SK-N-SH treated with all-trans-retinoic acid at 6 μM for 48 hours (cell line): ENCODE measurements around the gene RAB11FIP4.

Experiments
- CREB5 ChIP-seq: fragments of 250-450 bp; sonication (Bioruptor Pico); IDR thresholded peaks from 2 replicates; pipeline ENCODE4 v1.5.1; 2020; ENCODE audit warnings: low read depth, mild to moderate bottlenecking, moderate library complexity
- SNAI2 ChIP-seq: fragments of 250-450 bp; sonication (Bioruptor Pico); IDR thresholded peaks from 2 replicates; pipeline ENCODE4 v1.5.0; 2020; ENCODE audit warnings: mild to moderate bottlenecking, moderate library complexity
- ZC3H10 ChIP-seq: fragments of 250-450 bp; sonication (Bioruptor Pico); IDR thresholded peaks from 2 replicates; pipeline ENCODE4 v1.5.1; 2021; ENCODE audit warnings: mild to moderate bottlenecking, moderate library complexity
- ZFP30 ChIP-seq: fragments of 450-650 bp; formaldehyde crosslinking; IDR thresholded peaks from 2 replicates; pipeline ENCODE4 v1.5.0; 2022; ENCODE audit warnings: mild to moderate bottlenecking, moderate library complexity

DNA sequence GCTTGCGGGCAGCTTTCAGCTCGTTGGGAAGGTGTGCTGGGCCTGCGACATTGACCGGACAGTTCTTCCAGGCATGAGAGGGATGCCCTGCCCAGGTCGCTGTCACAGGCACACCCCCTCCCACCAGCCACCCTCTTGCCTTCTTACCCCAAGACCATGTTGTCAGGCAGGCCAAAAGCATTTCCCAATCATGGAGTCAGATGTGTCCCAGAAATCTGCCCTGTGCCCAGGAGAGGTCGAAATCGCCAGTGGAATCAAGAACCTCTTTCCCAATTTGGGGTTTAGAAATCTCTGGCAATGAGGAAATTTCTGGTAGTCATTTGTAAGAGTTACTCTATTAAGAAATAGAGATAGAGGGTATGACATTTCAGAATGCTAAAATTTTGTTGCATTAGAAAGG, 177.1 kb downstream of the RAB11FIP4 start:
- TF ChIP-seq CREB5 (CRISPR knock-in tag) (no peak), ZFP30 (CRISPR knock-in tag) (no peak), SNAI2 (CRISPR knock-in tag) (no peak), ZC3H10 (no peak)
